SK-N-SH (cell line): ENCODE data around the gene CHIC2. TPM values are rescaled to one million over a fixed set of nuclear protein-coding genes. Genes with fewer than 3 reads are reported as not detected.

Experiments used
- CTCF ChIA-PET: fragments of 300-600, 350-600 bp; formaldehyde crosslinking; extraction: SDS; loops from one replicate; lab custom pipeline; 2021; lab: Yijun Ruan, JAX
- POLR2A ChIA-PET: fragments of 350-600 bp; sonication (Branson Sonifier 250); formaldehyde crosslinking; extraction: SDS; loops from one replicate; lab custom pipeline; 2020; ENCODE audit warnings: antibody characterized with exemption, inconsistent platforms; lab: Yijun Ruan, JAX
- DNase-seq: peaks from one replicate; pipeline ENCODE4 v3.0.0; 2012
- H2AFZ ChIP-seq: fragments of 200-600 bp; sonication (generic); 2 replicates; pipeline ENCODE4 v1.8.1; 2016; ENCODE audit warnings: antibody characterized with exemption, mild to moderate bottlenecking, low read depth
- H3F3A ChIP-seq: fragments of 200-600 bp; sonication (generic); replicated peaks from 2 replicates; pipeline ENCODE3; 2016; ENCODE audit warnings: antibody characterized with exemption, mild to moderate bottlenecking; ENCODE audit not compliant: insufficient read depth
- H3K27ac ChIP-seq, 2 experiments: fragments of 200-500 bp in 1 of 2; fragments of 200-600 bp in 1 of 2; sonication (Bioruptor generic) in 1 of 2; sonication (generic), shearing (Covaris generic) in 1 of 2; 2 replicates each; pipeline versions ENCODE4 v1.5.1 to v1.6.1; 2014 to 2016; ENCODE audit warnings: low read depth in 2 of 2, inconsistent platforms in 1 of 2, low read length in 1 of 2, mild to moderate bottlenecking in 1 of 2, mixed read lengths in 1 of 2
- H3K27me3 ChIP-seq: fragments of 200-600 bp; sonication (generic), shearing (Covaris generic); 2 replicates; pipeline ENCODE4 v1.6.1; 2016; ENCODE audit warnings: mixed run types; ENCODE audit not compliant: insufficient read depth
- H3K36me3 ChIP-seq, 2 experiments: fragments of 200-500 bp in 1 of 2; fragments of 200-600 bp in 1 of 2; sonication (Bioruptor generic) in 1 of 2; sonication (generic) in 1 of 2; replicated peaks in 1 of 2; 2 replicates each; pipeline versions ENCODE3 to v1.5.1; 2014 to 2016; ENCODE audit warnings: low read length in 1 of 2, mild to moderate bottlenecking in 1 of 2; ENCODE audit not compliant: insufficient read depth in 2 of 2, control insufficient read depth in 1 of 2
- H3K4me1 ChIP-seq, 2 experiments: fragments of 200-500 bp in 1 of 2; fragments of 200-600 bp in 1 of 2; sonication (Bioruptor generic) in 1 of 2; sonication (generic), shearing (Covaris generic) in 1 of 2; 2 replicates each; pipeline versions ENCODE4 v1.5.1 to v1.6.1; 2014 to 2016; ENCODE audit warnings: low read depth in 1 of 2, low read length in 1 of 2, mixed run types in 1 of 2; ENCODE audit not compliant: insufficient read depth in 2 of 2, control insufficient read depth in 1 of 2
- H3K4me2 ChIP-seq: fragments of 200-600 bp; sonication (generic), shearing (Covaris generic); 2 replicates; pipeline ENCODE4 v1.6.1; 2017; ENCODE audit warnings: mixed run types
- H3K4me3 ChIP-seq, 2 experiments: fragments of 200-500 bp in 1 of 2; fragments of 200-600 bp in 1 of 2; sonication (Bioruptor generic) in 1 of 2; sonication (generic), shearing (Covaris generic) in 1 of 2; 2 replicates each; pipeline versions ENCODE4 v1.5.1 to v1.8.1; 2014 to 2016; ENCODE audit warnings: low read depth in 2 of 2, inconsistent platforms in 1 of 2, low read length in 1 of 2, mild to moderate bottlenecking in 1 of 2, mixed read lengths in 1 of 2, moderate library complexity in 1 of 2
- H3K79me2 ChIP-seq: fragments of 200-600 bp; sonication (generic); 2 replicates; pipeline ENCODE4 v1.8.1; 2017; ENCODE audit warnings: mild to moderate bottlenecking; ENCODE audit not compliant: insufficient read depth
- H3K9ac ChIP-seq: fragments of 200-600 bp; sonication (generic); 2 replicates; pipeline ENCODE4 v1.6.1; 2017; ENCODE audit warnings: mixed run types
- H3K9me2 ChIP-seq: fragments of 200-600 bp; sonication (generic); 2 replicates; pipeline ENCODE4 v1.6.1; 2017; ENCODE audit warnings: mixed run types
- H3K9me3 ChIP-seq: fragments of 200-600 bp; sonication (generic); 2 replicates; pipeline ENCODE4 v1.6.1; 2017; ENCODE audit warnings: mixed run types, mild to moderate bottlenecking, moderate library complexity
- H4K20me1 ChIP-seq: fragments of 200-600 bp; sonication (generic); 2 replicates; pipeline ENCODE4 v1.6.1; 2017; ENCODE audit warnings: mild to moderate bottlenecking, mixed run types; ENCODE audit not compliant: insufficient read depth
- CHD2 ChIP-seq: fragments of 150-350 bp; IDR thresholded peaks from 2 replicates; pipeline ENCODE4 v1.6.1; 2018; ENCODE audit warnings: low read length; ENCODE audit not compliant: partially characterized antibody
- ELF1 ChIP-seq: IDR thresholded peaks from 2 replicates; pipeline ENCODE4 v1.4.0; 2012
- EP300 ChIP-seq, 2 experiments: IDR thresholded peaks; 2 replicates each; pipeline versions ENCODE4 v1.4.0 to v1.6.1; 2012; ENCODE audit warnings: borderline replicate concordance in 1 of 2, low read depth in 1 of 2, low read length in 1 of 2
- FOXJ3 ChIP-seq: sonication (generic); formaldehyde crosslinking; IDR thresholded peaks from 2 replicates; pipeline ENCODE4 v1.5.1; 2020; ENCODE audit warnings: mild to moderate bottlenecking, missing genetic modification reagents
- FOXM1 ChIP-seq: IDR thresholded peaks from 2 replicates; pipeline ENCODE4 v1.4.0; 2012; ENCODE audit warnings: low read depth, mild to moderate bottlenecking
- GABPA ChIP-seq: IDR thresholded peaks from 2 replicates; pipeline ENCODE4 v1.4.0; 2012; ENCODE audit warnings: low read depth, mild to moderate bottlenecking
- GATA2 ChIP-seq: sonication (generic); formaldehyde crosslinking; IDR thresholded peaks from 2 replicates; pipeline ENCODE4 v1.5.0; 2020; ENCODE audit warnings: mild to moderate bottlenecking, missing genetic modification reagents
- MEF2A ChIP-seq: IDR thresholded peaks from 2 replicates; pipeline ENCODE4 v1.4.0; 2012; ENCODE audit warnings: low read depth, borderline replicate concordance
- MXI1 ChIP-seq: IDR thresholded peaks from 2 replicates; pipeline ENCODE4 v1.6.1; 2012; ENCODE audit warnings: mild to moderate bottlenecking, low read depth, low read length, improper control_type of control experiment
- NRF1 ChIP-seq: IDR thresholded peaks from 2 replicates; pipeline ENCODE4 v1.6.1; 2012; ENCODE audit warnings: low read depth, mild to moderate bottlenecking, low read length
- RCOR1 ChIP-seq: fragments of 150-350 bp; IDR thresholded peaks from 2 replicates; pipeline ENCODE4 v1.6.1; 2017; ENCODE audit warnings: antibody characterized with exemption, low read length
- RFX5 ChIP-seq: IDR thresholded peaks from 2 replicates; pipeline ENCODE4 v1.6.1; 2012; ENCODE audit warnings: mild to moderate bottlenecking, improper control_type of control experiment, low read length
- RXRA ChIP-seq: IDR thresholded peaks from 2 replicates; pipeline ENCODE4 v1.4.0; 2012; ENCODE audit warnings: low read depth, mild to moderate bottlenecking, borderline replicate concordance
- SIN3A ChIP-seq: IDR thresholded peaks from 2 replicates; pipeline ENCODE4 v1.6.1; 2012; ENCODE audit warnings: low read depth, mild to moderate bottlenecking, low read length, moderate library complexity, borderline replicate concordance
- TEAD4 ChIP-seq: IDR thresholded peaks from 2 replicates; pipeline ENCODE4 v1.4.0; 2012; ENCODE audit warnings: mild to moderate bottlenecking, borderline replicate concordance; ENCODE audit not compliant: insufficient read depth
- WGBS: methylation state at CpG from one replicate; pipeline ENCODE4 v1.1.6; 2017; ENCODE audit warnings: low lambda C conversion rate; 5-methylcytosine and 5-hydroxymethylcytosine counted together
- polyA plus RNA-seq, 3 experiments: library from polyadenylated mRNA; depleted of rRNA; stranded (reverse); fragments of >200 nt; gene quantifications; 2 replicates each; pipeline ENCODE4 v1.2.3, GENCODE V29; 2012
- TF ChIP-seq, protein P1 (sequence below): fragments of 150-350 bp; IDR thresholded peaks from 2 replicates; pipeline ENCODE4 v1.6.1; 2016; ENCODE audit warnings: mild to moderate bottlenecking, low read depth, low read length
- TF ChIP-seq, protein P2 (sequence below): IDR thresholded peaks from 2 replicates; pipeline ENCODE4 v1.4.0; 2012; ENCODE audit warnings: low read depth, borderline replicate concordance
- TF ChIP-seq, protein P3 (sequence below): fragments of 150-350 bp; IDR thresholded peaks from 2 replicates; pipeline ENCODE4 v1.6.1; 2017; ENCODE audit warnings: antibody characterized with exemption, low read length, low read depth, borderline replicate concordance
- TF ChIP-seq, protein P4 (sequence below): IDR thresholded peaks from 2 replicates; pipeline ENCODE4; 2012

The CHIC2 gene
- polyA plus RNA-seq, 1 of the 3 experiments (the other 2 are of a cell fraction), result 26.8 TPM

DNA sequence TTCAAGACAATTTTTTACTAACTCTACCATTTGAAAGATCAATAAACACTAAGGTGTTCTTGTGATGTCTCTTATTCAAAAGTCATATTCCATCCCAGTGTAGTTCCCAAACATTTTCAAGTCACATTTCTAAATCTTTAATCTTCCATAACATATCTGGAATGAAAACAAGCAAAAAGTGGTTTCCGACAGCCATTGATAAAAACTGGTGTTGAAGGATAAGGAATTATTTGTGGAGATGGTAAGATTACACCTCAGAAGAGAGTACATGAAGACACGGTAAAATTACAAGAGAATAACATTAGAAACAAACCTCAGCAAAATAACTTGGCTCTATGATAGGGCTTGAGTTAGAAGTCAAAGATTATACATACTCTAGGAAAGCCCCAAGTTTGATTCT, 4.3 kb downstream of the CHIC2 start:
- Histone ChIP-seq H2AFZ (no peak overlapping the region; the same call in 1 of the 2 replicates), H3K9me3 (no peaks in the 10 kb centered on the region), H3K27ac (no peak overlapping the region), H3K4me1 (peaks cover under 1 to 8% of the 10 kb centered on the region in 2 experiments), H3F3A (peaks cover 22% of the 10 kb centered on the region), H3K79me2 (peaks cover 93% of the 10 kb centered on the region), H3K4me2 (peak overlapping the region; percentile 93), H3K36me3 (peaks cover 16 to 35% of the 10 kb centered on the region in 2 experiments), H3K27me3 (no peaks in the 10 kb centered on the region), H4K20me1 (peaks cover 72% of the 10 kb centered on the region), H3K4me3 (peak overlapping the region in 1 of 2 experiments; percentile 97; a peak in 2 of 4 replicates), H3K9me2 (no peaks in the 10 kb centered on the region), H3K9ac (no peak overlapping the region)
- ChIA-PET CTCF (interaction anchor here (0.6 kb wide), 1 partner anchor 28 kb away, joined by 4 read pairs; no protein-coding TSS in a partner anchor), POLR2A (no interaction called here)
- no peak for DNase-seq
- WGBS, result 80% methylated on average over 2 of the region's 2 CpGs
- no peak for TF ChIP-seq RFX5
- no peak for TF ChIP-seq GABPA
- TF ChIP-seq, protein P1, sequence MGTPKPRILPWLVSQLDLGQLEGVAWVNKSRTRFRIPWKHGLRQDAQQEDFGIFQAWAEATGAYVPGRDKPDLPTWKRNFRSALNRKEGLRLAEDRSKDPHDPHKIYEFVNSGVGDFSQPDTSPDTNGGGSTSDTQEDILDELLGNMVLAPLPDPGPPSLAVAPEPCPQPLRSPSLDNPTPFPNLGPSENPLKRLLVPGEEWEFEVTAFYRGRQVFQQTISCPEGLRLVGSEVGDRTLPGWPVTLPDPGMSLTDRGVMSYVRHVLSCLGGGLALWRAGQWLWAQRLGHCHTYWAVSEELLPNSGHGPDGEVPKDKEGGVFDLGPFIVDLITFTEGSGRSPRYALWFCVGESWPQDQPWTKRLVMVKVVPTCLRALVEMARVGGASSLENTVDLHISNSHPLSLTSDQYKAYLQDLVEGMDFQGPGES, result no peak
- no peak for TF ChIP-seq CHD2
- TF ChIP-seq NRF1, result no peak
- TF ChIP-seq, protein P2, sequence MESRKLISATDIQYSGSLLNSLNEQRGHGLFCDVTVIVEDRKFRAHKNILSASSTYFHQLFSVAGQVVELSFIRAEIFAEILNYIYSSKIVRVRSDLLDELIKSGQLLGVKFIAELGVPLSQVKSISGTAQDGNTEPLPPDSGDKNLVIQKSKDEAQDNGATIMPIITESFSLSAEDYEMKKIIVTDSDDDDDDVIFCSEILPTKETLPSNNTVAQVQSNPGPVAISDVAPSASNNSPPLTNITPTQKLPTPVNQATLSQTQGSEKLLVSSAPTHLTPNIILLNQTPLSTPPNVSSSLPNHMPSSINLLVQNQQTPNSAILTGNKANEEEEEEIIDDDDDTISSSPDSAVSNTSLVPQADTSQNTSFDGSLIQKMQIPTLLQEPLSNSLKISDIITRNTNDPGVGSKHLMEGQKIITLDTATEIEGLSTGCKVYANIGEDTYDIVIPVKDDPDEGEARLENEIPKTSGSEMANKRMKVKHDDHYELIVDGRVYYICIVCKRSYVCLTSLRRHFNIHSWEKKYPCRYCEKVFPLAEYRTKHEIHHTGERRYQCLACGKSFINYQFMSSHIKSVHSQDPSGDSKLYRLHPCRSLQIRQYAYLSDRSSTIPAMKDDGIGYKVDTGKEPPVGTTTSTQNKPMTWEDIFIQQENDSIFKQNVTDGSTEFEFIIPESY, result no peak
- no peak for TF ChIP-seq GATA2
- TF ChIP-seq, protein P3, sequence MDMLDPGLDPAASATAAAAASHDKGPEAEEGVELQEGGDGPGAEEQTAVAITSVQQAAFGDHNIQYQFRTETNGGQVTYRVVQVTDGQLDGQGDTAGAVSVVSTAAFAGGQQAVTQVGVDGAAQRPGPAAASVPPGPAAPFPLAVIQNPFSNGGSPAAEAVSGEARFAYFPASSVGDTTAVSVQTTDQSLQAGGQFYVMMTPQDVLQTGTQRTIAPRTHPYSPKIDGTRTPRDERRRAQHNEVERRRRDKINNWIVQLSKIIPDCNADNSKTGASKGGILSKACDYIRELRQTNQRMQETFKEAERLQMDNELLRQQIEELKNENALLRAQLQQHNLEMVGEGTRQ, result no peak

DNA sequence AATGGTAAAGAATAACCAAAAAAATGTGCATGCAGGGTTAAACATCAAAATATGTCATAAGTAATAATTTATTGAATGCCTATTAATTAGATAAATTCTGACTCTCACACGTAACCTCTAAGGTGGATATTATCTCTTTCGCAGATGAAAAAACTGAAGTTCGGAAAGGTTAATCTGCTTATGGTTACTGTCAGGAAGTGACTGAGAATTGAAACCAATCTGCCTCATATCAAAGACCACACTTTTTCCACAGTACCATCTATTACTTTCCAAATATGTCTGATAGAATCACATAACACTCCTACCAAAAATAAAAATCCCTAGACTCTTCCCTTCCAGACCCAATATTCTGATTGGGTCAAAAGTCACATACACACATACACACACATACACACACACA, 6.2 kb downstream of the CHIC2 start:
- no peaks in the 10 kb centered on the region for H3K9me2 ChIP-seq
- no peak overlapping the region for H3K4me3 ChIP-seq
- peaks cover 9% of the 10 kb centered on the region for H3F3A ChIP-seq
- WGBS, result 74% methylated on average over 3 of the region's 3 CpGs
- ChIA-PET POLR2A (no interaction called here), CTCF (interaction anchor here (0.7 to 3.8 kb wide), 3 partner anchors 9 to 176 kb away, joined by 3 to 11 read pairs (median 3); no protein-coding TSS in a partner anchor)
- no peak overlapping the region for H3K9ac ChIP-seq
- H3K36me3 ChIP-seq, result peaks cover 16 to 42% of the 10 kb centered on the region in 2 experiments
- peaks cover 88% of the 10 kb centered on the region for H4K20me1 ChIP-seq
- H3K4me2 ChIP-seq, result peak overlapping the region; percentile 20
- no peak for TF ChIP-seq FOXM1
- TF ChIP-seq RCOR1, result no peak
- TF ChIP-seq FOXJ3 (CRISPR knock-in tag), result no peak
- no peak for TF ChIP-seq NRF1
- no peak for TF ChIP-seq MXI1
- no peak for TF ChIP-seq ELF1
- no peak for TF ChIP-seq GABPA
- TF ChIP-seq, protein P4, sequence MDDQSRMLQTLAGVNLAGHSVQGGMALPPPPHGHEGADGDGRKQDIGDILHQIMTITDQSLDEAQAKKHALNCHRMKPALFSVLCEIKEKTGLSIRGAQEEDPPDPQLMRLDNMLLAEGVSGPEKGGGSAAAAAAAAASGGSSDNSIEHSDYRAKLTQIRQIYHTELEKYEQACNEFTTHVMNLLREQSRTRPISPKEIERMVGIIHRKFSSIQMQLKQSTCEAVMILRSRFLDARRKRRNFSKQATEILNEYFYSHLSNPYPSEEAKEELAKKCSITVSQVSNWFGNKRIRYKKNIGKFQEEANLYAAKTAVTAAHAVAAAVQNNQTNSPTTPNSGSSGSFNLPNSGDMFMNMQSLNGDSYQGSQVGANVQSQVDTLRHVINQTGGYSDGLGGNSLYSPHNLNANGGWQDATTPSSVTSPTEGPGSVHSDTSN, result no peak
- TF ChIP-seq GATA2, result no peak
- TF ChIP-seq EP300 (IDR thresholded peaks at IDR 0.05; ENCODE audit: borderline replicate concordance in 1 of 2, low read depth in 1 of 2, low read length in 1 of 2), result no peak
- TF ChIP-seq RXRA, result no peak
- TF ChIP-seq SIN3A, result no peak
- no peak for TF ChIP-seq TEAD4
- TF ChIP-seq MEF2A, result no peak
- H3K9me3 ChIP-seq, result no peaks in the 10 kb centered on the region
- no peak overlapping the region for H2AFZ ChIP-seq
- no peak for DNase-seq
- H3K27me3 ChIP-seq, result no peaks in the 10 kb centered on the region
- no peak overlapping the region for H3K27ac ChIP-seq
- H3K79me2 ChIP-seq, result peaks cover 100% of the 10 kb centered on the region
- H3K4me1 ChIP-seq, result peaks cover 0 to 12% of the 10 kb centered on the region in 2 experiments; a peak in 3 of 4 replicates
